Astrocyte of the spinal cord (primary cell): Measurements from ENCODE around the gene CPVL.

Experiments
- DNase-seq: peaks from one replicate; pipeline ENCODE4 v3.0.0; 2011; ENCODE audit warnings: low read depth, low spot score
- H3K4me3 ChIP-seq: 2 replicates; pipeline ENCODE4 v1.5.1; 2011; ENCODE audit warnings: low read depth, mild to moderate bottlenecking, low read length, moderate library complexity
- CTCF ChIP-seq: IDR thresholded peaks from 2 replicates; pipeline ENCODE4 v1.5.1; 2012; ENCODE audit warnings: low read depth, mild to moderate bottlenecking, low read length, inconsistent platforms
- in situ Hi-C: cut with HindIII; loops from 2 replicates; pipeline ENCODE4 v1.10.0; 2017; ENCODE audit warnings: low sequenced_read_pairs

CPVL gene

GRCh38 chr7:28960071-28960840, 186.1 kb downstream of the CPVL start:
- H3K4me3 ChIP-seq = no peak overlapping the region
- no peak for TF ChIP-seq CTCF
- no peak for DNase-seq
- in situ Hi-C loops = no loop called here

DNA sequence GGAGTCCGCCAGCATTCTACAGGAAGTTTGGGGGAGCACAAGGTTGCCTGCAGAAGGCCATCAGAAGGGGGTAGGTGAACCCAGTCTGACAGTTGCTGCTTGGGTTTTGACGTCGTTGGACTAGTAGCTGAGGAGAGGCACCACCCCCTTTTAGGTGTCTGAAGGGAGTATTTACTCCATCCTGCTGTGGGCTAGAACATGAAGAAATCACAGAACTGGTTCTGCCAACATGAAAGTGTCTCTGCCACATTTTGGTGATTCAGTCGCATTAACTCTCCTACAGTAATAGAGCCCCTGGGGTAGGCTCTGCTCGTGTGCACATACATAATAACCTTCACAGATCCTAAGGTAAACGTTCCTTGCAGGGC, 187.4 kb downstream of the CPVL start:
- no peak for DNase-seq
- no peak for TF ChIP-seq CTCF
- in situ Hi-C loops = no loop called here
- no peak overlapping the region for H3K4me3 ChIP-seq

DNA sequence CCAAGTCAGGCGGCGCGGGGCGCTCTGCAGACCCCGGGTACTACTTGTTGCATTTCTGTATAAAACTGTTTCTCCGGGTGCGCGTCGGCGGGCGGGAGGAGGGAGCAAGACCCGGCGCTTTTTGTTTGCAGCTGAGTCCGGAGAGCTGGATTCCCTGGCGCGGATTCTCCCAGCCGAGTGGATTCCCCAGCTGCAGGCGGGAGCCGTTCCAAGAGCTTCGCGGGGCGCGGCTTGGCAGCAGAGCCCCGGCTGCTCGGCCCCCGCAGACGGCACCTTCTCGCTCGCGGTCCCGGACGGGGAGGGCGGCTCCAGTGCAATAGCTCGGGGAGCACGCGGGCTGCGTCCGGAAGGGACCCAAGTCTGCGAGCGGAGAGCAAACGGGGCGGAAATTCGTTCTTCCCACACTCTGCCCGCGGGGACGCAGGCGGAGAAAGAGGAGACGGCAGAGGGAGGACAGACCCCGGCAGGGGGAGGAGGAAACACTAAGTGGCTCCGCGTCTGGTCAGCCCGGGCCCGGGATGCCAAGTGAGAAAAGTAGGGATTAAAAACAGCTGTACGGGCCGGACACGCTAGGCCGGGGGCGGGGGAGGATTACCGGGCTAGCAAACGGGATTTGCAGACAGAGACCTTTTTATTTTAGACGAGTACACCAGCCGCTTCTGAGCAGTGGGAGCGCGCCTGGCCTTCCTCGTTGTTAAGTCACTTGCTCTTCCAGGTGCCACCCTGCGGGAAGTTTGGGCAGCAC, 187.9 kb downstream of the CPVL start, which contains the start of gene TRIL:
Gene TRIL (minus strand): TSS at position 96 of the 745 bp plus-strand sequence. CDS start 284 bp downstream, outside the sequence.
- peak within 1 kb of the TSS; percentile 39 for H3K4me3 ChIP-seq
- no peak for TF ChIP-seq CTCF
- in situ Hi-C loops = no loop called here
- peak; percentile 61 for DNase-seq

- peak; percentile 7 for DNase-seq
- no peak for TF ChIP-seq CTCF
- in situ Hi-C loops = no loop called here
- peak overlapping the region; percentile 39 for H3K4me3 ChIP-seq
These were observed 188.5 kb downstream of the CPVL start for GRCh38 chr7:28957751-28958234.

GRCh38 chr7:28957064-28957750, 189.1 kb downstream of the CPVL start:
- in situ Hi-C loops = no loop called here
- H3K4me3 ChIP-seq = no peak overlapping the region
- TF ChIP-seq CTCF = no peak
- DNase-seq = peak; percentile 8

- H3K4me3 ChIP-seq = peak overlapping the region; percentile 3
- TF ChIP-seq CTCF = peak; percentile 69
- in situ Hi-C loops = no loop called here
- DNase-seq = peak; percentile 44
These were observed 189.7 kb downstream of the CPVL start for GRCh38 chr7:28956608-28957063.
